HEK293 (cell line): ENCODE data around the gene MUC21.

Source experiments
- CTCF ChIA-PET: fragments of 350-600 bp; formaldehyde crosslinking; extraction: SDS; loops from one replicate; lab custom pipeline; 2021; ENCODE audit warnings: antibody characterized with exemption; lab: Yijun Ruan, JAX
- POLR2A ChIA-PET: fragments of 300-600 bp; formaldehyde crosslinking; extraction: SDS; loops from one replicate; lab custom pipeline; 2020; ENCODE audit warnings: antibody characterized with exemption, inconsistent platforms; lab: Yijun Ruan, JAX
- H3K27ac ChIP-seq: fragments of 200-500 bp; sonication (Bioruptor generic); 2 replicates; pipeline ENCODE4 v1.5.1; 2014; ENCODE audit warnings: low read depth, low read length, control low read depth, inconsistent platforms; ENCODE audit errors: extremely low read depth
- H3K36me3 ChIP-seq, 2 experiments: fragments of 200-500 bp in 1 of 2; sonication (Bioruptor generic) in 1 of 2; 1 replicate in 1 of 2; 2 replicates in 1 of 2; pipeline ENCODE4 v1.5.1; 2014 to 2017; ENCODE audit warnings: inconsistent platforms in 2 of 2, low read length in 2 of 2; ENCODE audit not compliant: control insufficient read depth in 2 of 2, insufficient read depth in 1 of 2
- H3K4me1 ChIP-seq: fragments of 200-500 bp; sonication (Bioruptor generic); 2 replicates; pipeline ENCODE4 v1.5.1; 2014; ENCODE audit warnings: mild to moderate bottlenecking, low read length, inconsistent platforms; ENCODE audit not compliant: control insufficient read depth, insufficient read depth
- H3K4me3 ChIP-seq: 2 replicates; pipeline ENCODE4 v1.5.1; 2011; ENCODE audit warnings: low read depth, mild to moderate bottlenecking, control low read depth, low read length, moderate library complexity
- H3K9me3 ChIP-seq: fragments of 200-500 bp; sonication (Bioruptor generic); 2 replicates; pipeline ENCODE4 v1.5.1; 2014; ENCODE audit warnings: low read depth, low read length, inconsistent platforms; ENCODE audit not compliant: control insufficient read depth, insufficient read depth
- HOXC10 ChIP-seq: sonication (generic); formaldehyde crosslinking; IDR thresholded peaks from 2 replicates; pipeline ENCODE4 v1.8.1; 2023; ENCODE audit warnings: mild to moderate bottlenecking, missing genetic modification reagents
- ZBTB1 ChIP-seq: fragments of 450-650 bp; formaldehyde crosslinking; IDR thresholded peaks from 2 replicates; pipeline ENCODE4 v1.5.1; 2016; ENCODE audit warnings: missing biosample characterization, missing genetic modification characterization
- ZNF16 ChIP-seq: fragments of 450-650 bp; formaldehyde crosslinking; IDR thresholded peaks from 2 replicates; pipeline ENCODE4 v1.5.1; 2016; ENCODE audit warnings: low read depth, missing biosample characterization, missing genetic modification characterization
- ZNF23 ChIP-seq: fragments of 450-650 bp; formaldehyde crosslinking; IDR thresholded peaks from 2 replicates; pipeline ENCODE4 v1.5.1; 2016; ENCODE audit warnings: missing biosample characterization, missing genetic modification characterization, borderline replicate concordance
- ZNF248 ChIP-seq: fragments of 450-650 bp; formaldehyde crosslinking; IDR thresholded peaks from 2 replicates; pipeline ENCODE4 v1.5.1; 2017; ENCODE audit warnings: missing biosample characterization, missing genetic modification characterization
- ZNF292 ChIP-seq: fragments of 450-650 bp; formaldehyde crosslinking; IDR thresholded peaks from 2 replicates; pipeline ENCODE4 v1.5.1; 2016; ENCODE audit warnings: low read depth, missing biosample characterization, missing genetic modification characterization, borderline replicate concordance
- ZNF426 ChIP-seq: fragments of 450-650 bp; formaldehyde crosslinking; IDR thresholded peaks from 2 replicates; pipeline ENCODE4 v1.5.1; 2017; ENCODE audit warnings: missing biosample characterization, missing genetic modification characterization, mild to moderate bottlenecking, inconsistent platforms, moderate library complexity
- ZNF571 ChIP-seq: fragments of 450-650 bp; formaldehyde crosslinking; IDR thresholded peaks from 2 replicates; pipeline ENCODE4 v1.5.0; 2017; ENCODE audit warnings: missing biosample characterization, missing genetic modification characterization
- ZNF610 ChIP-seq: fragments of 450-650 bp; formaldehyde crosslinking; IDR thresholded peaks from 2 replicates; pipeline ENCODE4 v1.5.1; 2016; ENCODE audit warnings: missing biosample characterization, missing genetic modification characterization, borderline replicate concordance
- ZNF624 ChIP-seq: fragments of 450-650 bp; formaldehyde crosslinking; IDR thresholded peaks from 2 replicates; pipeline ENCODE4 v1.5.1; 2017; ENCODE audit warnings: missing biosample characterization, missing genetic modification characterization
- ZNF76 ChIP-seq: fragments of 450-650 bp; formaldehyde crosslinking; IDR thresholded peaks from 2 replicates; pipeline ENCODE4; 2016; ENCODE audit warnings: low read depth, missing biosample characterization, missing genetic modification characterization, borderline replicate concordance
- ZNF792 ChIP-seq: fragments of 450-650 bp; formaldehyde crosslinking; IDR thresholded peaks from 2 replicates; pipeline ENCODE4 v1.5.1; 2016; ENCODE audit warnings: missing biosample characterization, missing genetic modification characterization
- TF ChIP-seq, protein P1 (sequence below): fragments of 450-650 bp; formaldehyde crosslinking; IDR thresholded peaks from 2 replicates; pipeline ENCODE4 v1.5.1; 2016; ENCODE audit warnings: missing biosample characterization, missing genetic modification characterization, borderline replicate concordance
- TF ChIP-seq, protein P2 (sequence below): fragments of 450-650 bp; formaldehyde crosslinking; IDR thresholded peaks from 2 replicates; pipeline ENCODE4 v1.5.0; 2017; ENCODE audit warnings: missing biosample characterization, missing genetic modification characterization, borderline replicate concordance
- TF ChIP-seq, protein P3 (sequence below): fragments of 450-650 bp; formaldehyde crosslinking; conservative IDR thresholded peaks from 2 replicates; pipeline ENCODE4 v1.5.1; 2016; ENCODE audit warnings: low read depth, missing biosample characterization, missing genetic modification characterization
- TF ChIP-seq, protein P4 (sequence below): fragments of 450-650 bp; formaldehyde crosslinking; IDR thresholded peaks from 2 replicates; pipeline ENCODE4 v1.5.1; 2016; ENCODE audit warnings: missing biosample characterization, missing genetic modification characterization
- TF ChIP-seq, protein P5 (sequence below): fragments of 450-650 bp; formaldehyde crosslinking; IDR thresholded peaks from 2 replicates; pipeline ENCODE4 v1.5.1; 2017; ENCODE audit warnings: missing biosample characterization, missing genetic modification characterization

The MUC21 gene

DNA sequence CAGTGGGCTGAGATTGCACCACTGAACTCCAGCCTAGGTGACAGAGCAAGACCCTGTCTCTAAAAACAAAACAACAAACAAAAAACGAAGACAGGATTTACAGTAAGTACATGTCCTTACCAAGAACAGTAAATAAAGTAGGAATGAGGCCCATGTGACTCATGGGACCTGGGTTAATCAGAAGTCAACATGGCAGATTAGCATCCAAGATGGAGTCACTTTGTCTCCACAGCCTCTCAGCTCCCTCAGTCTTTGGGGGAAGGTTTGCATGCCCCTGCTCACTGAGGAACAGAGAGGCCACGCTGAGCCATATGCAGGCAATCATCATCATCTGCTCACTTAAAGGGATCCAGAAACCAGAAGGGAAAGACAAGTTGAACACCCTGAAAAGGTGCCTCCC, 19.0 kb downstream of the MUC21 start (continued):
- TF ChIP-seq, protein P1, sequence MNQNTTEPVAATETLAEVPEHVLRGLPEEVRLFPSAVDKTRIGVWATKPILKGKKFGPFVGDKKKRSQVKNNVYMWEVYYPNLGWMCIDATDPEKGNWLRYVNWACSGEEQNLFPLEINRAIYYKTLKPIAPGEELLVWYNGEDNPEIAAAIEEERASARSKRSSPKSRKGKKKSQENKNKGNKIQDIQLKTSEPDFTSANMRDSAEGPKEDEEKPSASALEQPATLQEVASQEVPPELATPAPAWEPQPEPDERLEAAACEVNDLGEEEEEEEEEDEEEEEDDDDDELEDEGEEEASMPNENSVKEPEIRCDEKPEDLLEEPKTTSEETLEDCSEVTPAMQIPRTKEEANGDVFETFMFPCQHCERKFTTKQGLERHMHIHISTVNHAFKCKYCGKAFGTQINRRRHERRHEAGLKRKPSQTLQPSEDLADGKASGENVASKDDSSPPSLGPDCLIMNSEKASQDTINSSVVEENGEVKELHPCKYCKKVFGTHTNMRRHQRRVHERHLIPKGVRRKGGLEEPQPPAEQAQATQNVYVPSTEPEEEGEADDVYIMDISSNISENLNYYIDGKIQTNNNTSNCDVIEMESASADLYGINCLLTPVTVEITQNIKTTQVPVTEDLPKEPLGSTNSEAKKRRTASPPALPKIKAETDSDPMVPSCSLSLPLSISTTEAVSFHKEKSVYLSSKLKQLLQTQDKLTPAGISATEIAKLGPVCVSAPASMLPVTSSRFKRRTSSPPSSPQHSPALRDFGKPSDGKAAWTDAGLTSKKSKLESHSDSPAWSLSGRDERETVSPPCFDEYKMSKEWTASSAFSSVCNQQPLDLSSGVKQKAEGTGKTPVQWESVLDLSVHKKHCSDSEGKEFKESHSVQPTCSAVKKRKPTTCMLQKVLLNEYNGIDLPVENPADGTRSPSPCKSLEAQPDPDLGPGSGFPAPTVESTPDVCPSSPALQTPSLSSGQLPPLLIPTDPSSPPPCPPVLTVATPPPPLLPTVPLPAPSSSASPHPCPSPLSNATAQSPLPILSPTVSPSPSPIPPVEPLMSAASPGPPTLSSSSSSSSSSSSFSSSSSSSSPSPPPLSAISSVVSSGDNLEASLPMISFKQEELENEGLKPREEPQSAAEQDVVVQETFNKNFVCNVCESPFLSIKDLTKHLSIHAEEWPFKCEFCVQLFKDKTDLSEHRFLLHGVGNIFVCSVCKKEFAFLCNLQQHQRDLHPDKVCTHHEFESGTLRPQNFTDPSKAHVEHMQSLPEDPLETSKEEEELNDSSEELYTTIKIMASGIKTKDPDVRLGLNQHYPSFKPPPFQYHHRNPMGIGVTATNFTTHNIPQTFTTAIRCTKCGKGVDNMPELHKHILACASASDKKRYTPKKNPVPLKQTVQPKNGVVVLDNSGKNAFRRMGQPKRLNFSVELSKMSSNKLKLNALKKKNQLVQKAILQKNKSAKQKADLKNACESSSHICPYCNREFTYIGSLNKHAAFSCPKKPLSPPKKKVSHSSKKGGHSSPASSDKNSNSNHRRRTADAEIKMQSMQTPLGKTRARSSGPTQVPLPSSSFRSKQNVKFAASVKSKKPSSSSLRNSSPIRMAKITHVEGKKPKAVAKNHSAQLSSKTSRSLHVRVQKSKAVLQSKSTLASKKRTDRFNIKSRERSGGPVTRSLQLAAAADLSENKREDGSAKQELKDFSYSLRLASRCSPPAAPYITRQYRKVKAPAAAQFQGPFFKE = no peak
- TF ChIP-seq ZNF23 = no peak

DNA sequence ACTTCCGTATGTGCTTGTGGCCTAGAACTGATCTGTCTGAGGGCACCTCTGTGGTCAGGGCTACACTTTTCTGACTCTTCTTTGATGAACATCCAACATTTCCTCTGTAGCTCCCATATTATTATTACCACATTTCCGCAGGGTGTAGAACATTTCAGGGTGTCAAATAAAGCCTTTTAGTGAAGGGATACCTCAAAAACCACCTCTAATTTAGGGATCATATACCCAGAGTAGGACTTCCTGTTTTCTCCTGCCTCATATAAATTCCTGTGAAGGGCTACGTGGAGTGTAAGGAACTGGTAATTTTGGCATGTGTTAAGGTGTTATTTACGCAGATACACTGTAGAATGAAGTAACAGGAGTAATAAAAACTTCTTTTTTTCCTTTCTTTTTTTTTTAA, 21.3 kb downstream of the MUC21 start:
- ChIA-PET CTCF (interaction anchor here (0.6 to 1.5 kb wide), 4 partner anchors 23 to 437 kb away, joined by 3 to 5 read pairs (median 4); no protein-coding TSS in a partner anchor), POLR2A (no interaction called here)
- 0 out of 2 replicates have a peak, but pooled peaks cover 2% of the 10 kb centered on the region for H3K4me1 ChIP-seq
- TF ChIP-seq ZNF610 (tag by site-specific recombination) = no peak
- no peak for TF ChIP-seq ZNF248 (tag by site-specific recombination)
- TF ChIP-seq, protein P2, sequence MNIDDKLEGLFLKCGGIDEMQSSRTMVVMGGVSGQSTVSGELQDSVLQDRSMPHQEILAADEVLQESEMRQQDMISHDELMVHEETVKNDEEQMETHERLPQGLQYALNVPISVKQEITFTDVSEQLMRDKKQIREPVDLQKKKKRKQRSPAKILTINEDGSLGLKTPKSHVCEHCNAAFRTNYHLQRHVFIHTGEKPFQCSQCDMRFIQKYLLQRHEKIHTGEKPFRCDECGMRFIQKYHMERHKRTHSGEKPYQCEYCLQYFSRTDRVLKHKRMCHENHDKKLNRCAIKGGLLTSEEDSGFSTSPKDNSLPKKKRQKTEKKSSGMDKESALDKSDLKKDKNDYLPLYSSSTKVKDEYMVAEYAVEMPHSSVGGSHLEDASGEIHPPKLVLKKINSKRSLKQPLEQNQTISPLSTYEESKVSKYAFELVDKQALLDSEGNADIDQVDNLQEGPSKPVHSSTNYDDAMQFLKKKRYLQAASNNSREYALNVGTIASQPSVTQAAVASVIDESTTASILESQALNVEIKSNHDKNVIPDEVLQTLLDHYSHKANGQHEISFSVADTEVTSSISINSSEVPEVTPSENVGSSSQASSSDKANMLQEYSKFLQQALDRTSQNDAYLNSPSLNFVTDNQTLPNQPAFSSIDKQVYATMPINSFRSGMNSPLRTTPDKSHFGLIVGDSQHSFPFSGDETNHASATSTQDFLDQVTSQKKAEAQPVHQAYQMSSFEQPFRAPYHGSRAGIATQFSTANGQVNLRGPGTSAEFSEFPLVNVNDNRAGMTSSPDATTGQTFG (tag by site-specific recombination) = no peak
- TF ChIP-seq ZNF16 = no peak
- no peak for TF ChIP-seq HOXC10 (CRISPR knock-in tag)
- TF ChIP-seq ZNF624 = no peak
- no peak for TF ChIP-seq ZNF292 (tag by site-specific recombination)
- TF ChIP-seq ZBTB1 (tag by site-specific recombination) = no peak
- no peak for TF ChIP-seq ZNF792 (tag by site-specific recombination)
- no peak for TF ChIP-seq ZNF571 (tag by site-specific recombination)
- TF ChIP-seq ZNF426 (tag by site-specific recombination) = no peak
- TF ChIP-seq, protein P3, sequence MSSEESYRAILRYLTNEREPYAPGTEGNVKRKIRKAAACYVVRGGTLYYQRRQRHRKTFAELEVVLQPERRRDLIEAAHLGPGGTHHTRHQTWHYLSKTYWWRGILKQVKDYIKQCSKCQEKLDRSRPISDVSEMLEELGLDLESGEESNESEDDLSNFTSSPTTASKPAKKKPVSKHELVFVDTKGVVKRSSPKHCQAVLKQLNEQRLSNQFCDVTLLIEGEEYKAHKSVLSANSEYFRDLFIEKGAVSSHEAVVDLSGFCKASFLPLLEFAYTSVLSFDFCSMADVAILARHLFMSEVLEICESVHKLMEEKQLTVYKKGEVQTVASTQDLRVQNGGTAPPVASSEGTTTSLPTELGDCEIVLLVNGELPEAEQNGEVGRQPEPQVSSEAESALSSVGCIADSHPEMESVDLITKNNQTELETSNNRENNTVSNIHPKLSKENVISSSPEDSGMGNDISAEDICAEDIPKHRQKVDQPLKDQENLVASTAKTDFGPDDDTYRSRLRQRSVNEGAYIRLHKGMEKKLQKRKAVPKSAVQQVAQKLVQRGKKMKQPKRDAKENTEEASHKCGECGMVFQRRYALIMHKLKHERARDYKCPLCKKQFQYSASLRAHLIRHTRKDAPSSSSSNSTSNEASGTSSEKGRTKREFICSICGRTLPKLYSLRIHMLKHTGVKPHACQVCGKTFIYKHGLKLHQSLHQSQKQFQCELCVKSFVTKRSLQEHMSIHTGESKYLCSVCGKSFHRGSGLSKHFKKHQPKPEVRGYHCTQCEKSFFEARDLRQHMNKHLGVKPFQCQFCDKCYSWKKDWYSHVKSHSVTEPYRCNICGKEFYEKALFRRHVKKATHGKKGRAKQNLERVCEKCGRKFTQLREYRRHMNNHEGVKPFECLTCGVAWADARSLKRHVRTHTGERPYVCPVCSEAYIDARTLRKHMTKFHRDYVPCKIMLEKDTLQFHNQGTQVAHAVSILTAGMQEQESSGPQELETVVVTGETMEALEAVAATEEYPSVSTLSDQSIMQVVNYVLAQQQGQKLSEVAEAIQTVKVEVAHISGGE (tag by site-specific recombination) = no peak
- TF ChIP-seq, protein P4, sequence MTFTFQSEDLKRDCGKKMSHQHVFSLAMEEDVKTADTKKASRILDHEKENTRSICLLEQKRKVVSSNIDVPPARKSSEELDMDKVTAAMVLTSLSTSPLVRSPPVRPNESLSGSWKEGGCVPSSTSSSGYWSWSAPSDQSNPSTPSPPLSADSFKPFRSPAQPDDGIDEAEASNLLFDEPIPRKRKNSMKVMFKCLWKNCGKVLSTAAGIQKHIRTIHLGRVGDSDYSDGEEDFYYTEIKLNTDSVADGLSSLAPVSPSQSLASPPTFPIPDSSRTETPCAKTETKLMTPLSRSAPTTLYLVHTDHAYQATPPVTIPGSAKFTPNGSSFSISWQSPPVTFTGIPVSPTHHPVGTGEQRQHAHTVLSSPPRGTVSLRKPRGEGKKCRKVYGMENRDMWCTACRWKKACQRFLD (tag by site-specific recombination) = no peak
- TF ChIP-seq, protein P5, sequence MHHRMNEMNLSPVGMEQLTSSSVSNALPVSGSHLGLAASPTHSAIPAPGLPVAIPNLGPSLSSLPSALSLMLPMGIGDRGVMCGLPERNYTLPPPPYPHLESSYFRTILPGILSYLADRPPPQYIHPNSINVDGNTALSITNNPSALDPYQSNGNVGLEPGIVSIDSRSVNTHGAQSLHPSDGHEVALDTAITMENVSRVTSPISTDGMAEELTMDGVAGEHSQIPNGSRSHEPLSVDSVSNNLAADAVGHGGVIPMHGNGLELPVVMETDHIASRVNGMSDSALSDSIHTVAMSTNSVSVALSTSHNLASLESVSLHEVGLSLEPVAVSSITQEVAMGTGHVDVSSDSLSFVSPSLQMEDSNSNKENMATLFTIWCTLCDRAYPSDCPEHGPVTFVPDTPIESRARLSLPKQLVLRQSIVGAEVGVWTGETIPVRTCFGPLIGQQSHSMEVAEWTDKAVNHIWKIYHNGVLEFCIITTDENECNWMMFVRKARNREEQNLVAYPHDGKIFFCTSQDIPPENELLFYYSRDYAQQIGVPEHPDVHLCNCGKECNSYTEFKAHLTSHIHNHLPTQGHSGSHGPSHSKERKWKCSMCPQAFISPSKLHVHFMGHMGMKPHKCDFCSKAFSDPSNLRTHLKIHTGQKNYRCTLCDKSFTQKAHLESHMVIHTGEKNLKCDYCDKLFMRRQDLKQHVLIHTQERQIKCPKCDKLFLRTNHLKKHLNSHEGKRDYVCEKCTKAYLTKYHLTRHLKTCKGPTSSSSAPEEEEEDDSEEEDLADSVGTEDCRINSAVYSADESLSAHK (tag by site-specific recombination) = no peak
- TF ChIP-seq ZNF76 (tag by site-specific recombination) = no peak
- no peak overlapping the region for H3K27ac ChIP-seq
- no peak overlapping the region for H3K4me3 ChIP-seq
- H3K9me3 ChIP-seq = no peaks in the 10 kb centered on the region
- H3K36me3 ChIP-seq = no peaks in the 10 kb centered on the region
